ENCODE results near the gene CTPS1. TPM values are rescaled to one million over a fixed set of nuclear protein-coding genes. Genes with fewer than 3 reads are reported as not detected.

Gene CTPS1
- total RNA-seq, 1 donor from 2014 or later: 41.2 TPM

GRCh38 chr1:41019353-41019745, 39.9 kb downstream of the CTPS1 start:
- Mint-ChIP-seq H3K27me3 (ENCODE audit: unreplicated experiment) (peaks cover 7% of the 10 kb centered on the region), H3K4me1 (ENCODE audit: unreplicated experiment) (peaks cover 41% of the 10 kb centered on the region), H3K4me3 (ENCODE audit: unreplicated experiment) (peak overlapping the region; percentile 31)

GRCh38 chr1:41020109-41020576, 40.6 kb downstream of the CTPS1 start:
- Mint-ChIP-seq H3K27ac (ENCODE audit: unreplicated experiment) (no peak overlapping the region), H3K4me1 (ENCODE audit: unreplicated experiment) (peaks cover 33% of the 10 kb centered on the region), H3K4me3 (ENCODE audit: unreplicated experiment) (no peak overlapping the region), H3K27me3 (ENCODE audit: unreplicated experiment) (peaks cover 10% of the 10 kb centered on the region), H3K9me3 (ENCODE audit: unreplicated experiment) (no peaks in the 10 kb centered on the region), H3K36me3 (ENCODE audit: low read depth, unreplicated experiment) (peaks cover 23% of the 10 kb centered on the region)
- TF ChIP-seq, protein P1, sequence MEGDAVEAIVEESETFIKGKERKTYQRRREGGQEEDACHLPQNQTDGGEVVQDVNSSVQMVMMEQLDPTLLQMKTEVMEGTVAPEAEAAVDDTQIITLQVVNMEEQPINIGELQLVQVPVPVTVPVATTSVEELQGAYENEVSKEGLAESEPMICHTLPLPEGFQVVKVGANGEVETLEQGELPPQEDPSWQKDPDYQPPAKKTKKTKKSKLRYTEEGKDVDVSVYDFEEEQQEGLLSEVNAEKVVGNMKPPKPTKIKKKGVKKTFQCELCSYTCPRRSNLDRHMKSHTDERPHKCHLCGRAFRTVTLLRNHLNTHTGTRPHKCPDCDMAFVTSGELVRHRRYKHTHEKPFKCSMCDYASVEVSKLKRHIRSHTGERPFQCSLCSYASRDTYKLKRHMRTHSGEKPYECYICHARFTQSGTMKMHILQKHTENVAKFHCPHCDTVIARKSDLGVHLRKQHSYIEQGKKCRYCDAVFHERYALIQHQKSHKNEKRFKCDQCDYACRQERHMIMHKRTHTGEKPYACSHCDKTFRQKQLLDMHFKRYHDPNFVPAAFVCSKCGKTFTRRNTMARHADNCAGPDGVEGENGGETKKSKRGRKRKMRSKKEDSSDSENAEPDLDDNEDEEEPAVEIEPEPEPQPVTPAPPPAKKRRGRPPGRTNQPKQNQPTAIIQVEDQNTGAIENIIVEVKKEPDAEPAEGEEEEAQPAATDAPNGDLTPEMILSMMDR (IDR thresholded peaks at IDR 0.05; ENCODE audit: unreplicated experiment): no peak
- DNase-seq (ENCODE audit: low spot score): no peak

More at GRCh38 chr1:41019353-41019745, 39.9 kb downstream of the CTPS1 start:
- no peak for DNase-seq (ENCODE audit: low spot score)
- peaks cover 21% of the 10 kb centered on the region for H3K36me3 Mint-ChIP-seq (ENCODE audit: low read depth, unreplicated experiment)
- H3K27ac Mint-ChIP-seq (ENCODE audit: unreplicated experiment): peak overlapping the region; percentile 68
- TF ChIP-seq, protein P1 (IDR thresholded peaks at IDR 0.05; ENCODE audit: unreplicated experiment): no peak
- no peaks in the 10 kb centered on the region for H3K9me3 Mint-ChIP-seq (ENCODE audit: unreplicated experiment)

DNA sequence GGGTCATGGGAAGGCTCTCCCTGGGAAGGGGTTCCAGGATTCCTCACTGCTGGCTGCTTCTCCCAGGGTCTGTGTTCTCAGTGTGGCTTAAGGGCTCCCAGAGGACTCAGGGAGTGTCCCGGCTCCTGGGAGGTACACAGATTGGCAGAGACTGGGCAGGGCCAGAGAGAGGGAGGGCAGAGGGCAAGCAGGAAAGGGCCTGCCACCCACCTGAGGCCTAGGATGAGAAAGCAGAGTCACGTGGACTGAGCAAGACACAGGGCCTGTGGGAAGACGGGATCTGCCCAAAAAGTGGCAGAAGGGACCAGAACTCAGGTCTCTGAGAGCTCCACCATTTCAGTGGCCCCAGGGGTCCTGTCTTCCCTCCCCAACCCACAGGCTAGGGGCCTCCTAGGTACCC, 41.2 kb downstream of the CTPS1 start:
- H3K4me3 Mint-ChIP-seq (ENCODE audit: unreplicated experiment): no peak overlapping the region
- H3K4me1 Mint-ChIP-seq (ENCODE audit: unreplicated experiment): peaks cover 28% of the 10 kb centered on the region
- H3K27ac Mint-ChIP-seq (ENCODE audit: unreplicated experiment): no peak overlapping the region
- no peaks in the 10 kb centered on the region for H3K9me3 Mint-ChIP-seq (ENCODE audit: unreplicated experiment)
- H3K27me3 Mint-ChIP-seq (ENCODE audit: unreplicated experiment): peaks cover 10% of the 10 kb centered on the region
- DNase-seq (ENCODE audit: low spot score): no peak
- H3K36me3 Mint-ChIP-seq (ENCODE audit: low read depth, unreplicated experiment): peaks cover 24% of the 10 kb centered on the region
- TF ChIP-seq, protein P1 (IDR thresholded peaks at IDR 0.05; ENCODE audit: unreplicated experiment): no peak

- DNase-seq (ENCODE audit: low spot score): no peak
- peak within 1 kb of the TSS; percentile 86 for H3K27ac Mint-ChIP-seq (ENCODE audit: unreplicated experiment)
- peaks cover 14% of the 10 kb centered on the region for H3K27me3 Mint-ChIP-seq (ENCODE audit: unreplicated experiment)
Observed at GRCh38 chr1:41021526-41022308, 42.2 kb downstream of the CTPS1 start, which contains the start of gene SLFNL1. TSS of gene SLFNL1 (minus strand) at chr1:41021725. CDS start at chr1:41020660, 1,065 bp downstream.

More at GRCh38 chr1:41021526-41022308, 42.2 kb downstream of the CTPS1 start, which contains the start of gene SLFNL1:
- H3K4me3 Mint-ChIP-seq (ENCODE audit: unreplicated experiment): no peak within 1 kb of the TSS
- H3K9me3 Mint-ChIP-seq (ENCODE audit: unreplicated experiment): no peaks in the 10 kb centered on the region
- H3K36me3 Mint-ChIP-seq (ENCODE audit: low read depth, unreplicated experiment): peaks cover 31% of the 10 kb centered on the region
- H3K4me1 Mint-ChIP-seq (ENCODE audit: unreplicated experiment): peaks cover 28% of the 10 kb centered on the region
- TF ChIP-seq, protein P1 (IDR thresholded peaks at IDR 0.05; ENCODE audit: unreplicated experiment): no peak

All from endothelial cell (in vitro differentiated cells).